GM23248 (cell line): ENCODE measurements around the gene SCYL3.

Source experiments
- EZH2 ChIP-seq: fragments of 200-600 bp; sonication (generic); IDR thresholded peaks from 2 replicates; pipeline ENCODE4 v1.6.1; 2018; ENCODE audit warnings: antibody characterized with exemption, mild to moderate bottlenecking; ENCODE audit not compliant: insufficient read depth, poor library complexity, severe bottlenecking
- EZH2phosphoT487 ChIP-seq: fragments of 200-600 bp; sonication (generic); IDR thresholded peaks from 2 replicates; pipeline ENCODE4 v1.6.1; 2018; ENCODE audit warnings: antibody characterized with exemption, moderate library complexity, mild to moderate bottlenecking, low read depth; ENCODE audit not compliant: insufficient read depth

DNA sequence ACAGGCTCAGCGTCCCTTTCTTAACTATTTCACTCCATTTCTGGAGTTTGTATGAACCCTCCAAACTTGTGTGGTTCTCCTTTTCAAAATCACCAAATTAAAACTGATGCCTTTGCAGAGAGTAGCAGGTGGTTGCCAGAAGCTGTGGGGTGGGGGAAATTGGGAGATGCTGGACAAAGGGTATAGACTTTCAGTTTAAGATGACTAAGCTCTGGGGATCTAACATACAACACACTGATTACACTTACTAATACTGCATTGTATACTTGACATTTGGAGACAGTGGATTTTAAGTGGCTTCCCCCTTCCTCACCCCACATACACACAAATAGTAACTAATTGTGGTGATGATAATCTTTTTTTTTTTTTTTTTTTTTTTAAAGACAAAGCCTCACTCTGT is 11.1 kb upstream of the SCYL3 start:
- no peak for TF ChIP-seq EZH2
- TF ChIP-seq EZH2phosphoT487: no peak
